ENCODE results near the gene PGAM1. TPM values are rescaled to one million over a fixed set of nuclear protein-coding genes. Genes with fewer than 3 reads are reported as not detected.
"Not testable (repeated sequence)": the region's sequence is repeated elsewhere in the genome, so short reads cannot be mapped to it uniquely, and the experiment has no call there.

Gene PGAM1
- total and polyA plus RNA-seq, 8 donors = 22.2 to 72.8 (median 46.6) TPM

- WGBS, 2 donors = 51 to 71% methylated on average over 1 of the region's 1 CpG
- FAIRE-seq (no peak), ATAC-seq (no peak), DNase-seq (no peak)
- peaks cover 0 to 2% (median 0%) of the 10 kb centered on the region in 3 donors for H3K4me1 ChIP-seq
- no peak overlapping the region for H3K4me3 ChIP-seq
- H3K36me3 ChIP-seq = peaks cover 6 to 77% (median 48%) of the 10 kb centered on the region in 3 donors
- H3K27me3 ChIP-seq = no peaks in the 10 kb centered on the region
- TF ChIP-seq CTCF (IDR thresholded peaks at IDR 0.05) = no peak
- no peaks in the 10 kb centered on the region for H3K9me3 ChIP-seq
- H3K27ac ChIP-seq = peak overlapping the region in 1 of 4 donors; percentile 12
- intact Hi-C loops (cut with DNase I) = loop anchor here in 1 of 3 donors (5.0 kb wide), 1 partner anchor 88 kb away; no protein-coding TSS in a partner anchor
These were observed 38.2 kb downstream of the PGAM1 start for GRCh38 chr10:97464226-97464625.

GRCh38 chr10:97465982-97466381 is 40.0 kb downstream of the PGAM1 start:
- no peaks in the 10 kb centered on the region for H3K9me3 ChIP-seq
- intact Hi-C loops (cut with DNase I) = no loop called here
- peaks cover 0 to 2% (median 0%) of the 10 kb centered on the region in 3 donors for H3K4me1 ChIP-seq
- no peak overlapping the region for H3K27ac ChIP-seq
- TF ChIP-seq CTCF (IDR thresholded peaks at IDR 0.05) = no peak
- WGBS, 2 donors = 92 to 94% methylated on average over 7 of the region's 7 CpGs
- no peak for ATAC-seq
- peaks cover 0 to 72% (median 47%) of the 10 kb centered on the region in 3 donors for H3K36me3 ChIP-seq
- no peak for DNase-seq
- H3K27me3 ChIP-seq = no peaks in the 10 kb centered on the region
- no peak overlapping the region for H3K4me3 ChIP-seq
- no peak for FAIRE-seq

- Histone ChIP-seq H3K27ac (no peak overlapping the region), H3K4me3 (no peak overlapping the region), H3K4me1 (peaks cover 0 to 2% (median 0%) of the 10 kb centered on the region in 3 donors), H3K36me3 (peaks cover 0 to 64% (median 42%) of the 10 kb centered on the region in 3 donors), H3K9me3 (no peaks in the 10 kb centered on the region), H3K27me3 (no peaks in the 10 kb centered on the region)
- FAIRE-seq = no peak
- intact Hi-C loops (cut with DNase I) = no loop called here
- no peak for ATAC-seq
- no peak for TF ChIP-seq CTCF (IDR thresholded peaks at IDR 0.05)
- DNase-seq = no peak
- 91 to 93% methylated on average over 4 of the region's 4 CpGs for WGBS, 2 donors
These were observed 40.8 kb downstream of the PGAM1 start for GRCh38 chr10:97466755-97467154.

DNA sequence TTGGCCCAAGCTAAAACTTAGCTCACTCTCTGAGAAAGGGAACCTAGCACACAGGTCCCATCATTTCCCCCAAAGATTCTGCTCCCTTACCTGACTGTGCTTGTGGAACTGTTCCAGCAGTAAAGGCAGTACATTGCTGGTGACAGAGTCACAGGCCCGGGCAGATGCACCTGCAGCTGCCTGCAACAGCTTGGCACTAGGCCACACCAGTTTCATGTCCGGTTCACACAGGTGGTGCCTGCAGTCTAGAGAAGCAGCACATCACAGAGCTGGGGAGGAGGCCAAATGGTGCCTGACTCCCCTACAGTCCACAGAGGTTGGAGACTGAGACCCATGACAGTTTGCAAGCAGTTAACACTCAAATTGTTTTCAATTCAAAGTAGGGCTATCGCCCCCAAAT is 42.2 kb downstream of the PGAM1 start:
- Histone ChIP-seq H3K27ac (no peak overlapping the region), H3K9me3 (no peaks in the 10 kb centered on the region), H3K4me3 (no peak overlapping the region), H3K4me1 (peaks cover 0 to 2% (median 0%) of the 10 kb centered on the region in 3 donors), H3K36me3 (peaks cover 0 to 58% (median 31%) of the 10 kb centered on the region in 3 donors), H3K27me3 (no peaks in the 10 kb centered on the region)
- ATAC-seq (no peak), DNase-seq (no peak), FAIRE-seq (no peak)
- intact Hi-C loops (cut with DNase I) = no loop called here
- TF ChIP-seq CTCF (IDR thresholded peaks at IDR 0.05) = no peak
- 60 to 68% methylated on average over 3 of the region's 3 CpGs for WGBS, 2 donors

- H3K27ac ChIP-seq; H3K9me3 ChIP-seq; intact Hi-C loops (cut with DNase I); H3K27me3 ChIP-seq; DNase-seq; H3K4me3 ChIP-seq; ATAC-seq; H3K4me1 ChIP-seq; FAIRE-seq: not testable (repeated sequence)
- peaks cover 0 to 61% (median 31%) of the 10 kb centered on the region in 3 donors for H3K36me3 ChIP-seq
- WGBS, 2 donors = 93 to 97% methylated on average over 9 to 12 of the region's 12 CpGs
These were observed 42.8 kb downstream of the PGAM1 start for GRCh38 chr10:97468781-97469180.

Data from pancreas (tissue), 10 donors.